ENCODE results near the gene PRPSAP1.

GRCh38 chr17:76272541-76273444 lies 80.9 kb downstream of the PRPSAP1 start:
- TF ChIP-seq TCF12 (IDR thresholded peaks at IDR 0.05; ENCODE audit: low read depth), result no peak
- no peak for TF ChIP-seq REST (IDR thresholded peaks at IDR 0.05; ENCODE audit: low read depth)
- no peak for TF ChIP-seq FOXM1 (IDR thresholded peaks at IDR 0.05; ENCODE audit: borderline replicate concordance, low read depth)
- TF ChIP-seq MAX (IDR thresholded peaks at IDR 0.05), result no peak
- TF ChIP-seq CEBPB (IDR thresholded peaks at IDR 0.05), result no peak
- TF ChIP-seq YY1 (IDR thresholded peaks at IDR 0.05; ENCODE audit: low read depth), result no peak
